Measurements from ENCODE around the gene SUCLA2. TPM values are rescaled to one million over a fixed set of nuclear protein-coding genes. Genes with fewer than 3 reads are reported as not detected.
"Not testable (repeated sequence)": the region's sequence is repeated elsewhere in the genome, so short reads cannot be mapped to it uniquely, and the experiment has no call there.

Gene SUCLA2
- total RNA-seq, 2 donors from 2014 or later: 35.3 to 51.9 TPM

DNA sequence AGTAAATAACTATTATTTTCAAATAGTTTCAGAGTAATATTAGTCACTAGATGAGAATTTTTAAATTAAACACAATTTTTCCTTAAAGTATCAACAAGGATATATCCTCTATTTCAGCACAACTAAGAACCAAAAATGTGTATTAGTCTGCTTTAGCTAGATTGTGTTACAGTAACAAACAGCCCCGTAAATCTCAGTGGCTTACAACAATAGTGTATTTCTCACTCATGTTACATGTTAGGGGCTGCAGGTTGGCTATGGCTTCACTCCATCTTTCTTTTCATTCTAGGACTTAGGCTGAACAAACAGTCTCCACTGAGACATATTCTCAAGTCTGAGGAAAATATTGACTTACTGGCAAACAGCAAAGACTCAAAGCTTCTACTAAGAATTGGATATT is 11.6 kb upstream of the SUCLA2 start:
- DNase-seq (ENCODE audit: low spot score): no peak
- Mint-ChIP-seq H3K27me3 (no peaks in the 10 kb centered on the region), H3K4me3 (no peak overlapping the region), H3K27ac (no peak overlapping the region), H3K9me3 (no peaks in the 10 kb centered on the region), H3K36me3 (no peaks in the 10 kb centered on the region), H3K4me1 (ENCODE audit: low read depth in 2 of 2) (peaks cover 0 to 7% of the 10 kb centered on the region in 2 donors)
- no peak for ATAC-seq

- Mint-ChIP-seq H3K27me3 (no peaks in the 10 kb centered on the region), H3K36me3 (no peaks in the 10 kb centered on the region), H3K4me3 (no peak overlapping the region), H3K27ac (no peak overlapping the region), H3K4me1 (ENCODE audit: low read depth in 2 of 2) (peaks cover 0 to 7% of the 10 kb centered on the region in 2 donors), H3K9me3 (no peaks in the 10 kb centered on the region)
- ATAC-seq (no peak), DNase-seq (ENCODE audit: low spot score) (no peak)
Measured at GRCh38 chr13:48010698-48011097, 9.6 kb upstream of the SUCLA2 start.

DNA sequence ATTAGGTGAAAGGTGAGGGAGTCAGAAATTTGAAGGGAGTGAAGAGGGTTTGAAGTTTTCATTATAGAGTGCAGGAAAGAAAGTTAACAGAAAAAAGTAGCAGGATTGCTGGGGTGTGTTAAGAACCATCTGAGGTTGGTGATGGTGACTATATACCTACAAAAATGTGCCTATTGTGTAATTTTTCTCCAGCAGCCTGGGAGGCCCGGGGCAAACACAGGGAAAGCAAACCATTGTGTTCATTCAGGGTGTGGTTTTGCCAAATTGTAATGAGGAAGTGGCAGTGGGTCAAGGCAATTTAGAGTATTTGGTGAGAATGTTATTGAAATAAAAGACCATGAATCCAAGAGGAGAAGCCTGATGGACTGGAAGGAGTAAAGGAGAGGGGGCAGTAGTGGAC is 8.2 kb upstream of the SUCLA2 start:
- Mint-ChIP-seq H3K4me3 (no peak overlapping the region), H3K4me1 (ENCODE audit: low read depth in 2 of 2) (peaks cover 0 to 7% of the 10 kb centered on the region in 2 donors), H3K27me3 (no peaks in the 10 kb centered on the region), H3K36me3 (no peaks in the 10 kb centered on the region), H3K9me3 (no peaks in the 10 kb centered on the region), H3K27ac (no peak overlapping the region)
- ATAC-seq: no peak
- DNase-seq (ENCODE audit: low spot score): no peak

DNA sequence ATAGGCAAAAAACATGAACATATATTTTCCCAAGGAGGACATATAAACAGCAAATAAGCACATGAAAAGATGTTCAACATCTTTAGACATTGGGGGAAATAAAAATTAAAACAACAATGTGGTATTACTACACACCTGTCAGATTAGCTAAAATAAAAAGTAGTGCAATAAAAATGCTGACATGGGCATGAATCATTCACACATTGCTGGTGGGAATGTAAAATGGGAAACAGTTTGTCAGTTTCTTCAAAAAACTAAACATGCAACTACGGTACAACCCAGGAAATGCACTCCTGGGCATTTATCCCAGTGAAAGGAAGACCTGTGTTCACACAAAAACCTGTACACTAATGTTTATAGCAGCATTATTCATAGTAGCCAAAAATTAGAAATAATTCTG is 5.3 kb upstream of the SUCLA2 start:
- Mint-ChIP-seq H3K27me3 (no peaks in the 10 kb centered on the region), H3K27ac (no peak overlapping the region), H3K4me3 (no peak overlapping the region), H3K9me3 (no peaks in the 10 kb centered on the region), H3K36me3 (no peaks in the 10 kb centered on the region), H3K4me1 (ENCODE audit: low read depth in 2 of 2) (peaks cover 6 to 13% of the 10 kb centered on the region in 2 donors)
- DNase-seq (ENCODE audit: low spot score): no peak
- ATAC-seq: no peak

- Mint-ChIP-seq H3K4me1 (ENCODE audit: low read depth in 2 of 2) (peaks cover 17 to 23% of the 10 kb centered on the region in 2 donors), H3K9me3 (no peaks in the 10 kb centered on the region), H3K27me3 (no peaks in the 10 kb centered on the region), H3K27ac (no peak overlapping the region), H3K4me3 (no peak overlapping the region), H3K36me3 (no peaks in the 10 kb centered on the region)
- ATAC-seq: no peak
- no peak for DNase-seq (ENCODE audit: low spot score)
Measured at GRCh38 chr13:48004201-48004600, 3.1 kb upstream of the SUCLA2 start.

- H3K36me3 Mint-ChIP-seq; DNase-seq (ENCODE audit: low spot score); H3K9me3 Mint-ChIP-seq; H3K27me3 Mint-ChIP-seq; ATAC-seq: not testable (repeated sequence)
- peak overlapping the region; percentile 77 to 92 for H3K27ac Mint-ChIP-seq
- H3K4me1 Mint-ChIP-seq (ENCODE audit: low read depth in 2 of 2): peaks cover 23 to 34% of the 10 kb centered on the region in 2 donors
- peak overlapping the region; percentile 95 for H3K4me3 Mint-ChIP-seq
Measured at GRCh38 chr13:48001999-48002398, 926 bp upstream of the SUCLA2 start.

GRCh38 chr13:48000559-48001113 is 437 bp downstream of the SUCLA2 start:
- Mint-ChIP-seq H3K27ac (peak overlapping the region; percentile 77 to 92), H3K36me3 (no peaks in the 10 kb centered on the region), H3K4me3 (peak overlapping the region; percentile 95), H3K9me3 (no peaks in the 10 kb centered on the region), H3K4me1 (ENCODE audit: low read depth in 2 of 2) (peaks cover 23 to 35% of the 10 kb centered on the region in 2 donors), H3K27me3 (no peaks in the 10 kb centered on the region)
- DNase-seq (ENCODE audit: low spot score) (peak; percentile 61), ATAC-seq (peak; percentile 53 to 66)

DNA sequence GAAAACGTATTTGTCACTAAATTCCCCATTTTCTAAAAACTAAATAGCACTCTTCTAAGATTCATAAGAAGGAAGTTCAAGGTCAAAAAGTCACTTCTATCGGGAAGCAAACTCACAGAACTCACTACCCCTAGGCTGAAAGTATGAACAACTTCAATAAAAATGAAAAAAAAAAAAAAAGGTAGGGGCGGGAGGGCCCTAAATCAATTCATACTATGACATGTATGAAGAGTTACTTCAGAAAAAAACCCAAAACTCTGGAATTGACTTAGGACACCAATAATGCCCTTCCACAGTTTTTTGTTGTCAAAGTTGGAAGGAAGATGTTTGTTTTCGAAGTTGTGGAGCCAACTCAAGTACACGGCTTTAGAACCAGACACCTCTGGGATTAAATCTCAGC is 1.1 kb downstream of the SUCLA2 start:
- no peaks in the 10 kb centered on the region for H3K9me3 Mint-ChIP-seq
- H3K27ac Mint-ChIP-seq: peak overlapping the region in 1 of 2 donors; percentile 92
- no peak for ATAC-seq
- H3K4me3 Mint-ChIP-seq: peak overlapping the region; percentile 95
- peaks cover 23 to 35% of the 10 kb centered on the region in 2 donors for H3K4me1 Mint-ChIP-seq (ENCODE audit: low read depth in 2 of 2)
- no peaks in the 10 kb centered on the region for H3K36me3 Mint-ChIP-seq
- no peaks in the 10 kb centered on the region for H3K27me3 Mint-ChIP-seq
- no peak for DNase-seq (ENCODE audit: low spot score)

- DNase-seq (ENCODE audit: low spot score) (no peak), ATAC-seq (no peak)
- H3K27ac Mint-ChIP-seq: no peak overlapping the region
- H3K4me1 Mint-ChIP-seq (ENCODE audit: low read depth in 2 of 2): peaks cover 26 to 35% of the 10 kb centered on the region in 2 donors
- no peaks in the 10 kb centered on the region for H3K27me3 Mint-ChIP-seq
- H3K36me3 Mint-ChIP-seq: peaks cover 10% of the 10 kb centered on the region
- H3K9me3 Mint-ChIP-seq: no peaks in the 10 kb centered on the region
- no peak overlapping the region for H3K4me3 Mint-ChIP-seq
Measured at GRCh38 chr13:47997384-47997783, 3.7 kb downstream of the SUCLA2 start.

DNA sequence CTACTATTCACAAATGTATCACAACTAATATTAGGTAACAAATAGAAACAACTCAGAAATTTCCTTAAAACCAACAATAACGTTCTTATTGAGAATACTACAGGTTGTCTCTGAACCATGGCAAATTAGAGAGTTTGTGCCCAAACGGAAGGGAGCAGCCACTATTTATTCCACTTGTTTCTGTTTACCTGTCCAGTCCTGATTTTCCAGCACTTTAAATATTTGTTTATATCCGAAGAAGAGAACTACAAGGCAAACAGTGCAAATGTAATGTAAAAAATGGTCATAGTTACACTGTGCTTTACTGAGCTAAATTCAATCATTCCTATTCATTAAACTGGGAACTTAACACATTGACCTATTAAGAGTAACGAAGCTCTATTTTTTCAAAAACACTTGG is 9.2 kb downstream of the SUCLA2 start:
- Mint-ChIP-seq H3K4me3 (no peak overlapping the region), H3K36me3 (peaks cover 25% of the 10 kb centered on the region), H3K9me3 (no peaks in the 10 kb centered on the region), H3K4me1 (ENCODE audit: low read depth in 2 of 2) (peaks cover 8 to 10% of the 10 kb centered on the region in 2 donors), H3K27ac (no peak overlapping the region), H3K27me3 (no peaks in the 10 kb centered on the region)
- ATAC-seq (no peak), DNase-seq (ENCODE audit: low spot score) (no peak)

- Mint-ChIP-seq H3K27me3 (no peaks in the 10 kb centered on the region), H3K4me1 (ENCODE audit: low read depth in 2 of 2) (peaks cover 8 to 10% of the 10 kb centered on the region in 2 donors), H3K4me3 (no peak overlapping the region), H3K9me3 (no peaks in the 10 kb centered on the region), H3K36me3 (peaks cover 31% of the 10 kb centered on the region), H3K27ac (no peak overlapping the region)
- no peak for DNase-seq (ENCODE audit: low spot score)
- no peak for ATAC-seq
Measured at GRCh38 chr13:47990920-47991466, 10.1 kb downstream of the SUCLA2 start.

GRCh38 chr13:47990427-47990826 is 10.6 kb downstream of the SUCLA2 start:
- Mint-ChIP-seq H3K27ac (no peak overlapping the region), H3K27me3 (no peaks in the 10 kb centered on the region), H3K4me1 (ENCODE audit: low read depth in 2 of 2) (peaks cover 8 to 10% of the 10 kb centered on the region in 2 donors), H3K36me3 (peaks cover 31% of the 10 kb centered on the region), H3K4me3 (no peak overlapping the region), H3K9me3 (no peaks in the 10 kb centered on the region)
- ATAC-seq (no peak), DNase-seq (ENCODE audit: low spot score) (no peak)

GRCh38 chr13:47983070-47983469 is 18.0 kb downstream of the SUCLA2 start:
- peaks cover 30% of the 10 kb centered on the region for H3K36me3 Mint-ChIP-seq
- ATAC-seq (no peak), DNase-seq (ENCODE audit: low spot score) (no peak)
- no peak overlapping the region for H3K4me3 Mint-ChIP-seq
- no peak overlapping the region for H3K27ac Mint-ChIP-seq
- H3K9me3 Mint-ChIP-seq: peaks cover 3% of the 10 kb centered on the region
- peaks cover 0 to 5% of the 10 kb centered on the region in 2 donors for H3K4me1 Mint-ChIP-seq (ENCODE audit: low read depth in 2 of 2)
- no peaks in the 10 kb centered on the region for H3K27me3 Mint-ChIP-seq

GRCh38 chr13:47976325-47976724 is 24.7 kb downstream of the SUCLA2 start:
- H3K9me3 Mint-ChIP-seq: peaks cover 6% of the 10 kb centered on the region
- H3K4me1 Mint-ChIP-seq (ENCODE audit: low read depth in 2 of 2): peaks cover 5 to 7% of the 10 kb centered on the region in 2 donors
- H3K27ac Mint-ChIP-seq: no peak overlapping the region
- H3K4me3 Mint-ChIP-seq: no peak overlapping the region
- DNase-seq (ENCODE audit: low spot score) (no peak), ATAC-seq (no peak)
- peaks cover 51% of the 10 kb centered on the region for H3K36me3 Mint-ChIP-seq
- H3K27me3 Mint-ChIP-seq: no peaks in the 10 kb centered on the region

DNA sequence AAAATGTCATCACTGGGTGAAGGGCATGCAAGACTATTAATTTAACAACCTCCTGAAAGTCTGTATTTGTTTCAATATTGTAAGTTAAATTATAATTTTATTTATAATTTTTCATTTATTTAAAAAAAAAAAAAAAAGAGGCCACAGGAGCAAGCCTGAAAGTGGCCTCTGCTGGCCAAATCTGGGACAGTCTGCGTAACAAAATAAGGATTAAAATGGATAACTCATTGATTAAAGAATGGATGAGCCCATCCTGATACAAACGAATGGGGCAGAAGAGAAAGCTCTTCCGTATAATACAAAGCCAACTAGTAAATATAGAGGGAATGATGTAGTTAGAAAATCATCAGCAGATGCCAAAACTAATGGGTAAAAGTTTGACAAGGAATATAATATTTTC is 36.2 kb downstream of the SUCLA2 start:
- DNase-seq (ENCODE audit: low spot score): no peak
- peaks cover 0 to 3% of the 10 kb centered on the region in 2 donors for H3K4me1 Mint-ChIP-seq (ENCODE audit: low read depth in 2 of 2)
- ATAC-seq: no peak
- H3K27me3 Mint-ChIP-seq: no peaks in the 10 kb centered on the region
- no peak overlapping the region for H3K4me3 Mint-ChIP-seq
- H3K9me3 Mint-ChIP-seq: no peaks in the 10 kb centered on the region
- H3K36me3 Mint-ChIP-seq: peaks cover 34% of the 10 kb centered on the region
- no peak overlapping the region for H3K27ac Mint-ChIP-seq
